HUDEP-2 (cell line): ENCODE data around the gene RNF5.
"Not testable (repeated sequence)": the region's sequence is repeated elsewhere in the genome, so short reads cannot be mapped to it uniquely, and the experiment has no call there.

ENCODE experiments used
- DNase-seq, 76 experiments: peaks; one replicate each; lab custom pipeline; 2025; ENCODE audit not compliant: unreplicated experiment in 76 of 76; lab: John Stamatoyannopoulos, UW

The RNF5 gene

DNA sequence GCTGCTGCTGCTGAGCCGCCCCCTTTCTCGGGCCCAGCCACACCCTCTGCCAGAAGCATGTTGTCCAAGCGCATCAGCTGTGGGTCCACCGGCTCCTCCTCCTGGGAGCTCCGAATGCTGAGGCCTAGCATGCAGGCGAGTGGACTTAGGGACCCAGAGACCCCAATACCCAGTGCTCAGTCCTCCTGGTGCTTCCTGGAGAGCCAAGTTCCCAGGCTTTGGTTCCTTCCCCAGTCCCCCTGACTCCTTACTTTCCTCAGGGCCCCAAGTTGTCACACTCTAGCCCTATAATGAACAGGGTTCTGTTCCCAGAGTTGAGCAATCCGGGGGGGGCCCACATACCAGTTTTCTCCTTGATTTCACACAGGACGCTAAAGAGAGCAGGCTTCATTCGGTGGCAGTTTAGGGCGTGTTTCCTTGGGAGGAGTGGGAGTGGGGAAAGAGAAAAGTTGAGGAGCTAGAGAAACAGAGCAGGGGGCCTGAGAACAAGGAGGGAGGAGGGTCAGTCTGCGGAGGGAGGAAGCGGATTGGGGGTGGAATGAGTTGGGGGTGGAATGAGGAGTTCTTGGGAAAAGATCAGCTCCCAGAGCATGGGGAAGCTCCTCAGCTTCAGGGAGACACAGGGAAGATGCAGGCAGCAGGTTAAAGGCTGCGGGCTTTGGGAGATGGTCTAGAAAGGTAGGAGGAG lies 10.3 kb downstream of the RNF5 start:
- peak in 1 of 76 experiments; percentile 36 for DNase-seq

GRCh38 chr6:32189069-32189741 lies 11.0 kb downstream of the RNF5 start:
- DNase-seq, result peak in 1 of 76 experiments; percentile 49

GRCh38 chr6:32189742-32190053 lies 11.5 kb downstream of the RNF5 start:
- no peak for DNase-seq

- DNase-seq, result peak in 72 of 76 experiments; percentile 50 to 97 (median 88)
These were observed 12.0 kb downstream of the RNF5 start, which contains the start of gene PBX2 for GRCh38 chr6:32190054-32190851. PBX2 (minus strand) TSS chr6:32190202; CDS start chr6:32189915, 287 bp downstream.

- DNase-seq, result no peak
These were observed 12.9 kb downstream of the RNF5 start for GRCh38 chr6:32190911-32191677.

- no peak for DNase-seq
These were observed 13.7 kb downstream of the RNF5 start for GRCh38 chr6:32191696-32192607.

GRCh38 chr6:32192608-32193039 lies 14.4 kb downstream of the RNF5 start, which contains the start of gene GPSM3:
GPSM3 (minus strand) TSS chr6:32192643; CDS start chr6:32192513, 130 bp downstream.
- peak in 12 of 76 experiments; percentile 17 to 47 (median 28) for DNase-seq

GRCh38 chr6:32193096-32193495 lies 14.9 kb downstream of the RNF5 start:
- DNase-seq, result not testable (repeated sequence)

DNA sequence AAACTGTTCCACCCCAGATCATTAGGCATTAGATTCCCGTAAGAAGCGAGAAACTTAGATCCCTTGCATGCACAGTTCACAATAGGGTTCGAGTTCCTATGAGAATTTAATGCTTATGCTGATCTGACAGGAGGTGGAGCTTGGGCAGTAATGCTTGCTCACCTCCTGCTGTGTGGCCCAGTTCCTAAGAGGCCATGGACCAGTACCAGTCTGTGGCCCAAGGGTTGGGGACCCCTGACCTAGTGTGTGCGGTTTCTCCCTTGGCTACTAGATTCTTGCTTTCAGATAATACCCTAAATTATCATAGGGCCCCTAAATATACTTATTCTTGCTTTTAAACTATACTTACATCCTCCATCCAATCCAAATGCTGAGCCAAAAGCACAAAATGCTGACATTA lies 16.2 kb downstream of the RNF5 start:
- DNase-seq, result no peak

DNA sequence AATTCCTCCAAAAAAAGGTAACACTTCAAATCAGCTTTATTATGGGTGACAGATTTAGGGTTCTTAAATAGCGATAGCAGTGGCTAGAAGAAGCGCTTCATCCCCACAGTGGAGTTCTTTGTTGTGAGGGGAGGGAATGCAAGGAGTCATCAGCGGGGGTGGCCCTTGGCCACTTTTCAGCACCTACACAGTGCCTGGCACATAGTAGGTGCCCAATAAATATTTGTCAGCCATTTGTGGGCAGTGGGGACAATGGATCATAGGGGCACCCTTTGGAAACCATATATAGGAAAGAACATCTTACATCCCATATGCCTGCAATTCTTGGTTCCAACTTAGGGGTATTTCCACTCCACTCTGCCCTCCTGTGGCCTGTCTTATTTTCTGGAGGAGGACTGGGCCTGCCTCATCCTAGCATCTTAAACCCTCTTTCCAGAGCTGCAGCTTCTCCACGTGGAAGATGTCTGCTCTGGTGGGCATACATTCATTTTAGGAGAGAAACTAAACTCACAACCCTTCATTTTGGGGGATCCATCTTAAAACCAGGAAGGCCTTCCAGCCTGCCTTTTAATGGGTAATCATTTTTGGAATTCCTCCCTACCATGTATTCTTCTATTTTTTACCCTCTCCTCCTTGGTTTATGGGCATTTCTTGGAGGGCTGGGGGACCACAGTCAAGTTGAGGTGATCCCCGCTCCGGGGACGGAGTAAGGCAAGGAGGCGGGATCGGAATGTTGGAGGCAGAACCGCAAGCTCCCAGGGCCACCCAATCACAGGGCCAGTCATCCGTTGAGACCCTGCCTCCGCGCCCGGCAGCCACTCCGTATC lies 16.8 kb downstream of the RNF5 start:
- peak in 51 of 76 experiments; percentile 14 to 78 (median 51) for DNase-seq

DNA sequence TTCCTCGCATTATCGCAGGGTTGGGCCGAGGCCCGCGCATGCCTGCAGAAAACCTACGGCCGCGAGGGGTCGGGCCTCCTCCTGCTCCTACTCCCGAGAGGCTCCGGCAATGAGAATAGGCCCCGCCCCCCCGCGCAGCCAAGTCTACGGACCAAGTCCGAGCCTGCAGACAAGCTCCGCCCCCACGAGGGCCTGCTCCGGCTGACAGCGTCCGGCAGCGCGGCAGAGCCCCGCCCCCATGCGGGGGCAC lies 17.4 kb downstream of the RNF5 start:
- peak in 75 of 76 experiments; percentile 98 to 100 (median 100) for DNase-seq

- peak in 52 of 76 experiments; percentile 25 to 98 (median 57) for DNase-seq
These were observed 17.9 kb downstream of the RNF5 start for GRCh38 chr6:32195902-32196681.

- DNase-seq, result peak in 15 of 76 experiments; percentile 16 to 50 (median 32)
These were observed 18.7 kb downstream of the RNF5 start for GRCh38 chr6:32196682-32197616.

DNA sequence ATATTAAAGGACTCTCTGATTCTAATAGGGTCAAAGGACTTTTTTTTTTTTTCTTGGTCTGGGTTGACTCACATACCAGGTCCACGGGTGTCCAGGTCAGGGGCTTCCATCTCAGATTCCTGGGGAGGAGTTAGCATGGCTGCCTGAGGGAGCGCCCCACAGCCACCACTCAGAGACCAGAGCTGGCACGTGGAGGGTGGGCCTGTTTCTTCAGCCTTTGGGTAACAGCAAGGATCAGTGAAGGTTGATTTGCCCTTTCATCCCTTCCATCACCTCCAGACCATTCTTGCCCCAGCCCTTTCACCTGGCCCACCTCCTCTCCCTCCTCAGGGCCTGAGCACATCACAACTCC lies 20.1 kb downstream of the RNF5 start:
- no peak for DNase-seq

DNA sequence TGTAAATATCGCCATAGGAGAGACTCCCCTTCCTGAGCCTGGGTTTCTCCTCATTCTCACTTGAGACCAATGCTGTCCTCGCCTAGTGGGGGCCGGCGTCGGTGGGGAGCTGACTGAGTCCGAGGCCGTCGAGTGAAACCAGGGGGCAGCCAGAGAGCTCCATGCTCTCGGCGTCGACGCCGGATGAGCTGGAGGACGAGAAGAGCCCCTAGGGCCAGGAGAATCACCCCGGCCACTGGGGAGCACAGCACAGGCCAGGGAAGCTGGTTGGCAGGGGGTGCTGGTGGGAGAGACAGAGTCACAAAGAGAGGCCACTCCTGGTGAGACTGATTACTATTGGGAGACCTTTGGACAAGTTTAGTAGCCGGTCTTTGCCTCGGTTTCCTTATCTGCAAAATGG lies 20.7 kb downstream of the RNF5 start:
- no peak for DNase-seq

GRCh38 chr6:32200711-32201475 lies 22.7 kb downstream of the RNF5 start:
- DNase-seq, result no peak
